KMS-11 (cell line): Measurements from ENCODE around the gene EFNA4.
A peak's percentile ranks its signal among the peaks of the same experiment; 100 is the strongest.

Experiments used
- H2AFZ ChIP-seq: fragments of 200-600 bp; sonication (generic); 2 replicates; pipeline ENCODE4 v1.6.1; 2016; ENCODE audit warnings: antibody characterized with exemption, mixed run types, low read depth
- H3K27ac ChIP-seq: fragments of 200-600 bp; sonication (generic); 2 replicates; pipeline ENCODE4 v1.6.1; 2016; ENCODE audit warnings: mild to moderate bottlenecking, mixed run types
- H3K27me3 ChIP-seq: fragments of 200-600 bp; sonication (generic); 2 replicates; pipeline ENCODE4 v1.6.1; 2017; ENCODE audit warnings: mild to moderate bottlenecking, low read depth, mixed run types, moderate library complexity; ENCODE audit not compliant: insufficient read depth
- H3K36me3 ChIP-seq: fragments of 200-600 bp; sonication (generic); 2 replicates; pipeline ENCODE4 v1.6.1; 2017; ENCODE audit warnings: mild to moderate bottlenecking, mixed run types; ENCODE audit not compliant: insufficient read depth
- H3K4me1 ChIP-seq: fragments of 200-600 bp; sonication (generic); 2 replicates; pipeline ENCODE4 v1.6.1; 2016; ENCODE audit warnings: mild to moderate bottlenecking, low read depth, mixed run types; ENCODE audit not compliant: poor library complexity, severe bottlenecking
- H3K4me2 ChIP-seq: fragments of 200-600 bp; sonication (generic); 2 replicates; pipeline ENCODE4 v1.7.0; 2016; ENCODE audit warnings: mild to moderate bottlenecking, mixed run types
- H3K4me3 ChIP-seq: fragments of 200-600 bp; sonication (generic); IDR thresholded peaks from 2 replicates; pipeline ENCODE4 v1.6.1; 2017; ENCODE audit warnings: low read depth, low read length, mixed read lengths; ENCODE audit not compliant: insufficient read depth
- H3K79me2 ChIP-seq: fragments of 200-600 bp; sonication (generic); 2 replicates; pipeline ENCODE4 v1.6.1; 2016; ENCODE audit warnings: low read depth, mixed run types; ENCODE audit not compliant: insufficient read depth
- H3K9ac ChIP-seq: fragments of 200-600 bp; sonication (generic); 2 replicates; pipeline ENCODE4 v1.6.1; 2016; ENCODE audit warnings: mild to moderate bottlenecking, mixed run types
- H4K20me1 ChIP-seq: fragments of 200-600 bp; sonication (generic); 2 replicates; pipeline ENCODE4 v1.6.1; 2016; ENCODE audit warnings: mild to moderate bottlenecking, mixed run types; ENCODE audit not compliant: insufficient read depth
- CTCF ChIP-seq: fragments of 200-600 bp; sonication (generic); conservative IDR thresholded peaks from 2 replicates; pipeline ENCODE4 v1.6.1; 2017; ENCODE audit warnings: low read depth, mild to moderate bottlenecking, antibody characterized with exemption, low read length, moderate library complexity, mixed read lengths

EFNA4 gene

DNA sequence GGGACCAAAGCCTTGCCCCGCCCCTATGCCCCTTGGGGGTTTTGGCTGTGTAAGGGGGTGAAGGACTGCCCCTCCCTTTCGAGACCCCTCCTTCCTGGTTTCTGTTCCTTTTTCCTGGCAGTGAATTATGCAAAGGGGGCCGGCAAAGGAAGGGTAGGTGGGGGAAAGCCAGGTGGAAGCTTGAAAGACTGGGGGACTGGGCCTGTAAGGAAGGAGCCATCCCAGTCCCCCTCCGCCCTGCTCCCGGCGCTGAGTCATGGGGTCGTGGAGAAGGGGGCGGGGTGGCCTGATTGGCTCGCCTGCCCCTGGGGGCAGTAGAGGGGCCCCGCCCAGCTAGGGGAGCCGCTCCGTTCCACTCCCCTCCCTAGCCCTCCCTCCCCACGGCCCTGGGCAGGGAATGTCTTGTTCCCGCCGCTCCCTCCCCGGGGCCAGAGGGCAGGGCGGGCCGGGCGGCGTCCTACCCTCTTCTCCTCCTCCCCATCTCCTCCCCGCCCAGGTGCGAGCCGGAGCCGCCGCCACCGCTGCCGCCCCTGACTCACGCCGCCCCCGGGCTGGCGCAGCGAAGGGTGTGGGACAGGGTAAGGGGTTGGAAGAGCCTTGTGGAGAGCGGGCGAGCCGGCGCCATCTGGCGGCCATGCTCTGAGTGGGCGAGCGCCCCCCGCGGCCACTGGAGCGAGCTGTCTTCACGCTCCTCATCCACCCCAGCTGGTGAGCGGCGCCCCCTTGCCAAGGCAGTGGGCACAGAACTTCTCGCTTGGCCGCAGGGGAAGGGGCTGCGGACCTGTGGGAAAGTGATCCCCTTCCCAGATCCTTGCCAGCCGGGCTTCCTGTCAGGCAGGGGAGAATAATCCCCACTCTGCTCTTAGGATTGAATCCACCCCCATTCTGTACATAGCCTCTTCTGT lies 46.2 kb upstream of the EFNA4 start:
- no peaks in the 10 kb centered on the region for H3K27me3 ChIP-seq
- H3K4me2 ChIP-seq: peak overlapping the region; percentile 16; the same call in 1 of the 2 replicates
- H3K4me3 ChIP-seq: no peak overlapping the region
- H3K36me3 ChIP-seq: peaks cover 7% of the 10 kb centered on the region; the same call in 1 of the 2 replicates
- TF ChIP-seq CTCF: peak; percentile 95
- H3K4me1 ChIP-seq: peaks cover 32% of the 10 kb centered on the region
- H3K79me2 ChIP-seq: no peaks in the 10 kb centered on the region
- no peaks in the 10 kb centered on the region for H4K20me1 ChIP-seq
- H3K9ac ChIP-seq: no peak overlapping the region; the same call in 1 of the 2 replicates
- no peak overlapping the region for H3K27ac ChIP-seq
- no peak overlapping the region for H2AFZ ChIP-seq

DNA sequence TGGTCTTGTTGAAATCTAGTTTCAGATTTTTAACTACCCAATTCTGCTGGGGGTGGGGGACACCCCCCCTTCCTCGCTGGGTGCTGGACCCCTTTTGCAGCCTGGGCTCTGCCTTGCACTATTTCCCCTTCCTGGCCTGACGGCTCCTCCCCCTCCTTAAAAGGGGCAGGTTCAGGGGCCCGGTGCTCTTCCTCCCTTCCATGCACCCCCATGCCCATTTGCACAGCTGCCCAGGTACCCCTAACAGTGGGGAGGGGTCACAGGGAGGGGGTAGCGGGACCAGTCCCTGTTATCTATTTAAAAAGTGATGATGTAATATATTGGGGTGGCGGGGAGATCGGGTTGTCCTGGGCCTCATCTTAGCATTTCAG lies 45.6 kb upstream of the EFNA4 start:
- H2AFZ ChIP-seq: no peak overlapping the region
- H3K27ac ChIP-seq: no peak overlapping the region
- peaks cover 7% of the 10 kb centered on the region; the same call in 1 of the 2 replicates for H3K36me3 ChIP-seq
- no peaks in the 10 kb centered on the region for H4K20me1 ChIP-seq
- TF ChIP-seq CTCF: peak; percentile 40
- H3K79me2 ChIP-seq: no peaks in the 10 kb centered on the region
- no peaks in the 10 kb centered on the region for H3K27me3 ChIP-seq
- no peak overlapping the region; the same call in 1 of the 2 replicates for H3K9ac ChIP-seq
- H3K4me3 ChIP-seq: no peak overlapping the region
- peak overlapping the region; percentile 16; the same call in 1 of the 2 replicates for H3K4me2 ChIP-seq
- H3K4me1 ChIP-seq: peaks cover 32% of the 10 kb centered on the region

GRCh38 chr1:155018617-155019348 lies 44.8 kb upstream of the EFNA4 start:
- Histone ChIP-seq H3K79me2 (no peaks in the 10 kb centered on the region), H3K27me3 (no peaks in the 10 kb centered on the region), H2AFZ (no peak overlapping the region), H3K27ac (peak overlapping the region; percentile 1; the same call in 1 of the 2 replicates), H4K20me1 (no peaks in the 10 kb centered on the region), H3K36me3 (peaks cover 7% of the 10 kb centered on the region; the same call in 1 of the 2 replicates), H3K4me2 (no peak overlapping the region), H3K9ac (no peak overlapping the region), H3K4me1 (peaks cover 32% of the 10 kb centered on the region), H3K4me3 (no peak overlapping the region)
- 0 out of 2 replicates have a peak, but pooled peaks have one; percentile 20 for TF ChIP-seq CTCF

GRCh38 chr1:155019377-155020245 lies 43.9 kb upstream of the EFNA4 start:
- Histone ChIP-seq H3K4me3 (no peak overlapping the region), H3K27me3 (no peaks in the 10 kb centered on the region), H3K27ac (no peak overlapping the region), H2AFZ (no peak overlapping the region), H3K9ac (no peak overlapping the region), H4K20me1 (no peaks in the 10 kb centered on the region), H3K4me1 (peaks cover 32% of the 10 kb centered on the region), H3K36me3 (peaks cover 7% of the 10 kb centered on the region; the same call in 1 of the 2 replicates), H3K4me2 (no peak overlapping the region), H3K79me2 (no peaks in the 10 kb centered on the region)
- TF ChIP-seq CTCF: no peak
